NT2/D1 (cell line): ENCODE measurements around the gene THBS3.

Experiments
- YY1 ChIP-seq: IDR thresholded peaks from 2 replicates; pipeline ENCODE4 v1.6.1; 2011; ENCODE audit not compliant: insufficient read length, insufficient read depth
- ZNF274 ChIP-seq: IDR thresholded peaks from 2 replicates; pipeline ENCODE4 v1.6.1; 2011; ENCODE audit warnings: mild to moderate bottlenecking, low read depth, low read length

DNA sequence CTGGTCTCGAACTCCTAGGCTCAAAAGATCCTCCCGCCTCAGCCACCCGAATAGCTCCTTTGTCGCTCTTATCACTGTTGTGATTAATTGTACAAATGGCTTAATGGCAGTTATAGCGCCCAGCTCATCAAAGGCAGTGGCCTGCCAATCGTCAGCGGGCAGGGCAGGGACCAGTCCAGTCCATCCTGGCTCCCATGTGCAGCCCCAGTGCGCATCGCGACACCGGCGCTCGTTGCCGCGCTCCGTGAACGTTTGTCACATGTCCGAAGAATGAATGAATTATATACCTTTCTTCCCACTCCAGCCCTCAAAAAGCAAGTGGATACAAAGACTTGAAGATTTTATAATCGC lies 19.2 kb upstream of the THBS3 start:
- TF ChIP-seq YY1: no peak
- TF ChIP-seq ZNF274: no peak
